Transverse colon (tissue), 4 donors: ENCODE data around the gene STXBP1. TPM values are rescaled to one million over a fixed set of nuclear protein-coding genes. Genes with fewer than 3 reads are reported as not detected.
A peak's percentile ranks its signal among the peaks of the same experiment; 100 is the strongest.

Source experiments
- DNase-seq: peaks from one replicate; pipeline ENCODE4 v3.0.0-alpha.2; 2019
- H3K27ac ChIP-seq, 4 donors: fragments of 200-600 bp; sonication (generic); 2 replicates each; pipeline ENCODE4 v1.5.1; 2016 to 2018; ENCODE audit warnings: inconsistent platforms in 4 of 4
- H3K27me3 ChIP-seq: fragments of 200-600 bp; sonication (generic); 2 replicates; pipeline ENCODE4 v1.5.1; 2017; ENCODE audit warnings: inconsistent platforms
- H3K36me3 ChIP-seq, 4 donors: fragments of 200-600 bp; sonication (generic); 2 replicates each; pipeline ENCODE4 v1.5.1; 2017 to 2019; ENCODE audit warnings: inconsistent platforms in 4 of 4
- H3K4me1 ChIP-seq, 4 donors: fragments of 200-600 bp; sonication (generic); 2 replicates each; pipeline ENCODE4 v1.5.1; 2017 to 2020; ENCODE audit warnings: inconsistent platforms in 4 of 4
- H3K4me3 ChIP-seq, 4 donors: fragments of 200-600 bp; sonication (generic); 1 replicate in 1 of 4; 2 replicates in 3 of 4; pipeline versions ENCODE4 v1.5.1 to v1.6.1; 2017 to 2019; ENCODE audit warnings: inconsistent platforms in 4 of 4
- H3K9me3 ChIP-seq, 2 donors: fragments of 200-600 bp; sonication (generic); 2 replicates each; pipeline ENCODE4 v1.5.1; 2017 to 2019; ENCODE audit warnings: inconsistent platforms in 2 of 2
- CTCF ChIP-seq, 5 experiments: fragments of 200-600 bp in 3 of 5; fragments of 450-650 bp in 2 of 5; sonication (generic) in 3 of 5; IDR thresholded peaks; 1 replicate in 2 of 5; 2 replicates in 3 of 5; pipeline ENCODE4 v1.5.1; 2016 to 2017; ENCODE audit warnings: antibody characterized with exemption in 5 of 5, inconsistent platforms in 3 of 5, mild to moderate bottlenecking in 2 of 5, moderate library complexity in 1 of 5
- EP300 ChIP-seq: sonication (generic); formaldehyde crosslinking; IDR thresholded peaks from one replicate; pipeline ENCODE4 v1.6.1; 2017; ENCODE audit warnings: antibody characterized with exemption, low read depth
- POLR2A ChIP-seq: fragments of 450-650 bp; IDR thresholded peaks from one replicate; pipeline ENCODE4 v1.6.1; 2016; ENCODE audit warnings: antibody characterized with exemption, mild to moderate bottlenecking, moderate library complexity
- POLR2AphosphoS5 ChIP-seq, 3 donors: sonication (generic); formaldehyde crosslinking; IDR thresholded peaks; one replicate each; pipeline ENCODE4 v1.6.1; 2016; ENCODE audit warnings: antibody characterized with exemption in 3 of 3
- WGBS, 2 donors: methylation state at CpG; one replicate each; pipeline ENCODE4 v1.1.5; 2018; ENCODE audit warnings: low coverage in 1 of 2; 5-methylcytosine and 5-hydroxymethylcytosine counted together
- in situ Hi-C, 4 donors: fragments of 200-750 bp; cut with MboI; loops; one replicate each; pipeline versions ENCODE4 v1.15.0 to v1.15.1; 2017; ENCODE audit warnings: low sequenced_read_pairs in 3 of 4, low pct_ligation_motif_present in 1 of 4, low pct_unique_long_range_greater_than_20kb in 1 of 4
- intact Hi-C: fragments of 100-400 bp; cut with DNase I; formaldehyde crosslinking; loops from one replicate; pipeline ENCODE4 v1.15.1; 2023; ENCODE audit warnings: low total_unique reads
- total RNA-seq, 4 donors: library from RNA; depleted of rRNA; stranded (reverse); fragments of >200 nt; gene quantifications; one replicate each; pipeline ENCODE4 v1.1.0, GENCODE V29; 2016

Gene STXBP1
- total RNA-seq, 4 donors from 2014 or later = 7.9 to 193 (median 13.3) TPM

GRCh38 chr9:127637322-127637847 lies 25.3 kb downstream of the STXBP1 start:
- H3K4me1 ChIP-seq = peaks cover 0 to 21% (median 8%) of the 10 kb centered on the region in 4 donors
- no peaks in the 10 kb centered on the region for H3K9me3 ChIP-seq
- intact Hi-C loops = no loop called here
- no peaks in the 10 kb centered on the region for H3K36me3 ChIP-seq
- no peak overlapping the region for H3K4me3 ChIP-seq
- DNase-seq = peak; percentile 15
- WGBS, 2 donors = 24 to 31% methylated on average over 10 to 11 of the region's 11 CpGs
- TF ChIP-seq POLR2AphosphoS5 (IDR thresholded peaks at IDR 0.05) (peak in 2 of 3 donors; percentile 12 to 25), POLR2A (no peak)
- in situ Hi-C loops = no loop called here
- peak overlapping the region; percentile 0 to 46 (median 37) for H3K27ac ChIP-seq
- H3K27me3 ChIP-seq = no peaks in the 10 kb centered on the region

GRCh38 chr9:127640908-127641545 lies 28.9 kb downstream of the STXBP1 start:
- Histone ChIP-seq H3K36me3 (no peaks in the 10 kb centered on the region), H3K9me3 (no peaks in the 10 kb centered on the region), H3K27me3 (no peaks in the 10 kb centered on the region), H3K4me1 (peaks cover 0 to 12% (median 3%) of the 10 kb centered on the region in 4 donors), H3K4me3 (no peak overlapping the region), H3K27ac (no peak overlapping the region)
- intact Hi-C loops (no loop called here), in situ Hi-C loops (no loop called here)
- 83 to 90% methylated on average over 3 to 5 of the region's 5 CpGs for WGBS, 2 donors
- no peak for DNase-seq
- TF ChIP-seq POLR2A (no peak), CTCF (IDR thresholded peaks at IDR 0.05) (no peak), EP300 (no peak), POLR2AphosphoS5 (IDR thresholded peaks at IDR 0.05) (no peak)

GRCh38 chr9:127642082-127642740 lies 30.1 kb downstream of the STXBP1 start:
- no peak for DNase-seq
- Histone ChIP-seq H3K27ac (no peak overlapping the region), H3K9me3 (no peaks in the 10 kb centered on the region), H3K4me3 (no peak overlapping the region), H3K36me3 (no peaks in the 10 kb centered on the region), H3K4me1 (peaks cover 0 to 10% (median 2%) of the 10 kb centered on the region in 4 donors), H3K27me3 (no peaks in the 10 kb centered on the region)
- intact Hi-C loops = no loop called here
- in situ Hi-C loops = no loop called here
- 53 to 65% methylated on average over 8 to 10 of the region's 10 CpGs for WGBS, 2 donors
- no peak for TF ChIP-seq EP300
- TF ChIP-seq POLR2AphosphoS5 (IDR thresholded peaks at IDR 0.05) = no peak
- TF ChIP-seq CTCF (IDR thresholded peaks at IDR 0.05) = no peak
- TF ChIP-seq POLR2A = no peak

GRCh38 chr9:127644146-127644827 lies 32.2 kb downstream of the STXBP1 start:
- Histone ChIP-seq H3K9me3 (no peaks in the 10 kb centered on the region), H3K27me3 (no peaks in the 10 kb centered on the region), H3K36me3 (no peaks in the 10 kb centered on the region), H3K4me3 (no peak overlapping the region), H3K27ac (no peak overlapping the region), H3K4me1 (no peaks in the 10 kb centered on the region)
- in situ Hi-C loops = no loop called here
- WGBS, 2 donors = 86% methylated on average over 8 of the region's 8 CpGs; no CpG with 5 or more reads in 1 of the 2 donors
- no peak for TF ChIP-seq POLR2AphosphoS5 (IDR thresholded peaks at IDR 0.05)
- DNase-seq = no peak
- intact Hi-C loops = no loop called here

GRCh38 chr9:127644943-127645342 lies 32.9 kb downstream of the STXBP1 start:
- intact Hi-C loops = no loop called here

More at GRCh38 chr9:127644943-127645342, 32.9 kb downstream of the STXBP1 start:
- WGBS, 2 donors = 71% methylated on average over 4 of the region's 4 CpGs; no CpG with 5 or more reads in 1 of the 2 donors
- H3K27ac ChIP-seq = no peak overlapping the region
- in situ Hi-C loops = no loop called here
- no peaks in the 10 kb centered on the region for H3K9me3 ChIP-seq
- no peak for DNase-seq
- no peak overlapping the region for H3K4me3 ChIP-seq
- TF ChIP-seq POLR2AphosphoS5 (IDR thresholded peaks at IDR 0.05) (no peak), EP300 (no peak), CTCF (IDR thresholded peaks at IDR 0.05) (no peak), POLR2A (no peak)
- no peaks in the 10 kb centered on the region for H3K36me3 ChIP-seq
- H3K27me3 ChIP-seq = no peaks in the 10 kb centered on the region
- H3K4me1 ChIP-seq = no peaks in the 10 kb centered on the region
